Ectodermal cell (in vitro differentiated cells): ENCODE measurements around the gene ATG5.

Source experiments
- H3K27ac ChIP-seq: 2 replicates; pipeline ENCODE4 v1.7.0; 2013; ENCODE audit warnings: mild to moderate bottlenecking, low read depth, low read length; ENCODE audit not compliant: insufficient read depth, poor library complexity, severe bottlenecking
- H3K27me3 ChIP-seq: 2 replicates; pipeline ENCODE4 v1.7.0; 2013; ENCODE audit warnings: mild to moderate bottlenecking, low read length; ENCODE audit not compliant: insufficient read depth, control insufficient read depth, poor library complexity, severe bottlenecking
- H3K36me3 ChIP-seq: one replicate; pipeline ENCODE4 v1.7.0; 2013; ENCODE audit warnings: low read length; ENCODE audit not compliant: control insufficient read depth, insufficient read depth
- H3K4me1 ChIP-seq: one replicate; pipeline ENCODE4 v1.7.0; 2013; ENCODE audit warnings: low read length; ENCODE audit not compliant: control insufficient read depth, insufficient read depth
- H3K4me3 ChIP-seq: 2 replicates; pipeline ENCODE4 v1.7.0; 2013; ENCODE audit warnings: low read depth, low read length, control low read depth; ENCODE audit not compliant: insufficient read depth
- H3K9me3 ChIP-seq: 2 replicates; pipeline ENCODE4 v1.7.0; 2013; ENCODE audit warnings: mild to moderate bottlenecking, low read length, moderate library complexity; ENCODE audit not compliant: control insufficient read depth
- whole genome bisulfite sequencing, 2 experiments: methylation state at CpG; one replicate each; pipeline ENCODE4 v1.1.7; 2013; ENCODE audit warnings: missing lambda C conversion rate in 2 of 2; 5-methylcytosine and 5-hydroxymethylcytosine counted together

The ATG5 gene

DNA sequence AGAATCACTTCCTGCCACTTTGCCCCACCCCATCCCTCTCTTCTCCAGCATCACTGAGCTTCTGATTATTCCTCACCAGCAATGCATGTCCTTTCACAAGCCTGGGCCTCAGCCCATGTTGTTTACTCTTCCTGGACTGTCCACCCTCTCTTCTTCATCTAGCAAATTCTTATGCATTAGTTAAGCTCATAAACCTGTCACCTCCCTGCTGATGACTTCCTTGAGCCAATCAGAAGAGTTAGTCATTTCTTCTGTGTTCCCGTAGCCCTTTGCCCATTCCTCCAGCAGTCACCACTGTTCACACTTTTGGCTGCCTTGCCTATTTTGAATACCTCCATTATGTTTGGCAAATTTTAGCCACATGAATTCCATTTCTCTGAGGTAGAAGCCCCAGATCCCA lies 30.8 kb upstream of the ATG5 start:
- no peaks in the 10 kb centered on the region for H3K9me3 ChIP-seq
- H3K36me3 ChIP-seq = no peaks in the 10 kb centered on the region
- peaks cover 27% of the 10 kb centered on the region for H3K27me3 ChIP-seq
- peaks cover 7% of the 10 kb centered on the region for H3K4me1 ChIP-seq
- H3K27ac ChIP-seq = no peak overlapping the region
- WGBS, 2 experiments = 85 to 88% methylated on average over 1 of the region's 1 CpG
- H3K4me3 ChIP-seq = no peak overlapping the region

- no peaks in the 10 kb centered on the region for H3K27me3 ChIP-seq
- H3K36me3 ChIP-seq = no peaks in the 10 kb centered on the region
- H3K4me3 ChIP-seq = no peak overlapping the region
- H3K4me1 ChIP-seq = no peaks in the 10 kb centered on the region
- 89 to 100% methylated on average over 1 of the region's 1 CpG for WGBS, 2 experiments
- no peak overlapping the region for H3K27ac ChIP-seq
- H3K9me3 ChIP-seq = no peaks in the 10 kb centered on the region
Measured at GRCh38 chr6:106347219-106347618, 21.7 kb upstream of the ATG5 start.

DNA sequence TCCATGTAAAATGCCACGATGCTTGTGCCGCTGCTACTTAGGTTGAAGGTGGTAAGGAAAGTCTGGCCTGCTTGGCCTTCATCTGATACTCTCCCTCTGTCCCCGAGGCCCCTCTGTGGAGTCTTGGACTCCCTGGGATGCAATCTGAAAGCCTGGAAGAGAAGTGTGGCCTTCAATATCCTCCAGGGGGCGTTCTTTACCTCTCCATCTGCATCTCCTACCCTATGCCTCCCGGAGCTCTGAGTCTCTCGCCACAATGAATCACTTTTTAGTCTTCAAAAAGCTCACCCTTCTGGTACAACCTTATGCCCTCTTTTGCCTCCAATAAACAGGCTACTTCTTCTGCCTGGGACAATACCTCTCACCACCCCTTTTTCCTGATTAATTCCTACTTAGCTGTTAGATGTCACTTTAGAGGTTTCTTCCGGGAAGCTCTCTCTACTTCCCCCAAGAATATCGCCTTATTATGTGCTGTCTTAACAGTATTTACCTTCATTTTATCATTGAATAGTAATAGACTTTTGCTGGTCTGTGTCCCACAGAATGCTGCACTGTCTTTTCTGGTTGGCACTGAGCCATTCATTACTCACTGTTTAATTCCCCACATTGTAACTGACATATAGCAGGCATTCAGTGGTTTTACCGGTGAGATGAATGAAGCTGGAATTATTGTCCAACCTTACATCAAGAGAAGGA lies 13.9 kb upstream of the ATG5 start:
- H3K4me1 ChIP-seq = no peaks in the 10 kb centered on the region
- H3K27me3 ChIP-seq = no peaks in the 10 kb centered on the region
- H3K36me3 ChIP-seq = no peaks in the 10 kb centered on the region
- no peaks in the 10 kb centered on the region for H3K9me3 ChIP-seq
- H3K4me3 ChIP-seq = no peak overlapping the region
- H3K27ac ChIP-seq = no peak overlapping the region
- 15 to 38% methylated on average over 6 to 9 of the region's 9 CpGs for WGBS, 2 experiments

DNA sequence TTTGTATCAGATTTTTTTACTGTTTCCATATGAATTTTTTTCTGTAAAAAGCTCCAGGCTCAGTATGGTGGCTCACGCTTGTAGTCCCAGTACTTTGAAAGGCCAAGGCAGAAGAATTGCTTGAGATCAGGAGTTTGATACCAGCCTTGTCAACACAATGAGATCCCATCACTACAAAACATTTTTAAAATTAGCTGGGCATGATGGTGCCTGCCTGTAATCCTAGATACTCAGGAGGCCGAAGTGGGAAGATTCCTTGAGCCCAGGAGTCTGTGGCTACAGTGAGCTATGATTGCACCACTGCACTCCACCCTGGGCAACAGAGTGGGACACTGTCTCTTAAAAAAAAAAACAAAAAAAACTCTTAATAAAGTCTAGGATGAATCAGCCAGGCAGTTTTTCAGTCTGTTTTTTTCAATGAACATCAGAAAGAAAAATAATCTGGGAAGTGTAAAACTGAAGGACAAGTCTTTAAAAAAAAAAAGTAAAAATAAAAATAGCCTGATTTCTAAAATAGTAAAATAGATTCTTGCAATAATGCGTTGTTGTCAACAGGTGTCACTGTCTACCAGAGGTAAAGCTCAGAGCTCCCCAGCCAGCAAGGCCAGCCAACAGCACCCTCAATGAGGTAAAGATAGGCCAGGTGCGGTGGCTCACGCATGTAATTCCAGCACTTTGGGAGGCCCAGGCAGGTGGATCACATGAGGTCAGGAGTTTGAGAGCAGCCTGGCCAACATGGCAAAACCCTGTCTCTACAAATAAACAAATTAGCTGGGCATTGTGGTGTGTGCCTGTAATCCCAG lies 9.3 kb upstream of the ATG5 start:
- H3K9me3 ChIP-seq = no peaks in the 10 kb centered on the region
- 44 to 45% methylated on average over 5 of the region's 5 CpGs for WGBS, 2 experiments
- H3K27me3 ChIP-seq = no peaks in the 10 kb centered on the region
- no peaks in the 10 kb centered on the region for H3K36me3 ChIP-seq
- H3K27ac ChIP-seq = no peak overlapping the region
- H3K4me1 ChIP-seq = no peaks in the 10 kb centered on the region
- H3K4me3 ChIP-seq = no peak overlapping the region

DNA sequence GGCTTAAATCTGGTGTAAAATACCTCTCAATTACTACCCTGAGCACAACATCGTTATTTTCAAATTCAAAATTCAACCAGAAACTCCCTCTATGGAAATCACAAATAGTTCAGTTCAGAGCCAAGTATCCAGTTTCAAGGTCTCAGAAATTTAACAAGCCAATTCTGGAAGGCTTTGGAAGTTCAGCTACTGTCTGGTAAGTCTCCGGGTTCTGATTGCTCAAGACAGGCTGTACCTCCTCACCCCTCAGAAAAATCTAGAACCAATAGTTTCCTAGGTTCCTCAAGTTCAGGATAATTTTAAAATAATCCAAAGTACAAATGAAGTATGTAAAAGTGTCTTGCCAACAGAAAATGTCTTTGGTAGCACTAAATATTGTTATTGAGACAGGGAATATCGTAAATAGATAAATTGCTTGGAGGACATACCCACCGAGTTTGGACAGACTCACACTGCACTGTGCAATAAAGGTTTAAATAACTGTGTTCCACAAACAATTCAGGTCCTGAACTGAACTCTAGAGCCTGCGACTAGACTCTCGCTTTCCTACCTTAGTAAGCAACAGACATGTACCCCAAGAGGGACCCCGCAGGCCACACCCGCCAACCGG lies 729 bp downstream of the ATG5 start:
- Histone ChIP-seq H3K9me3 (no peaks in the 10 kb centered on the region), H3K4me1 (peaks cover 7% of the 10 kb centered on the region), H3K36me3 (no peaks in the 10 kb centered on the region), H3K27me3 (no peaks in the 10 kb centered on the region), H3K4me3 (peak overlapping the region; percentile 98), H3K27ac (peak overlapping the region; percentile 93)
- 6 to 10% methylated on average over 9 of the region's 9 CpGs for WGBS, 2 experiments

DNA sequence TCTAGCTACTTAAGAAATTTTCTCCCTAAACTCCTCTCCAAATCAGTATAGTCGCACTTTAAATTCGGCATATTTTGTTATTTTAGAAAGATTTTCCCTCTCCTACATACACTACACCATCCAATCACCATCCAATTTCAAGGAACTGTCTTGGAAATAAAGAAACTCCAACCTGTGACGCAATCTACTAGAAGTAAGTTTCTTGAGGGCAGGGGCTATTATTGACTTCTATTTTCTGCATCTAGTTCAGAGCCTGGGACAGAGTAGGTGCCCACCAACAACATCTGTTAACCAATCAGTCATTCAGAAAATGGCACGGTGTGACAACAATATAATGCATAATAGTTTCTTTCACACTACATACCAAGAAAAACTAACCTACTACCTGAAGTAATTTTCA lies 3.6 kb downstream of the ATG5 start:
- Histone ChIP-seq H3K4me1 (peaks cover 7% of the 10 kb centered on the region), H3K4me3 (no peak overlapping the region), H3K36me3 (no peaks in the 10 kb centered on the region), H3K27ac (no peak overlapping the region), H3K27me3 (no peaks in the 10 kb centered on the region), H3K9me3 (no peaks in the 10 kb centered on the region)
- WGBS, 2 experiments = 89 to 94% methylated on average over 2 to 4 of the region's 4 CpGs

- Histone ChIP-seq H3K36me3 (peaks cover 6% of the 10 kb centered on the region), H3K4me3 (no peak overlapping the region), H3K4me1 (peaks cover 3% of the 10 kb centered on the region), H3K27me3 (no peaks in the 10 kb centered on the region), H3K27ac (no peak overlapping the region), H3K9me3 (no peaks in the 10 kb centered on the region)
Measured at GRCh38 chr6:106318851-106319250, 6.7 kb downstream of the ATG5 start.

- H3K9me3 ChIP-seq = no peaks in the 10 kb centered on the region
- H3K27ac ChIP-seq = no peak overlapping the region
- H3K4me3 ChIP-seq = no peak overlapping the region
- H3K36me3 ChIP-seq = peaks cover 6% of the 10 kb centered on the region
- WGBS, 2 experiments = 85 to 90% methylated on average over 2 of the region's 2 CpGs
- no peaks in the 10 kb centered on the region for H3K4me1 ChIP-seq
- H3K27me3 ChIP-seq = no peaks in the 10 kb centered on the region
Measured at GRCh38 chr6:106318061-106318460, 7.5 kb downstream of the ATG5 start.

GRCh38 chr6:106316375-106316766 lies 9.2 kb downstream of the ATG5 start:
- WGBS, 2 experiments = 88 to 96% methylated on average over 2 to 3 of the region's 3 CpGs
- no peaks in the 10 kb centered on the region for H3K9me3 ChIP-seq
- H3K4me1 ChIP-seq = no peaks in the 10 kb centered on the region
- H3K36me3 ChIP-seq = peaks cover 6% of the 10 kb centered on the region
- H3K27ac ChIP-seq = no peak overlapping the region
- no peaks in the 10 kb centered on the region for H3K27me3 ChIP-seq
- no peak overlapping the region for H3K4me3 ChIP-seq

DNA sequence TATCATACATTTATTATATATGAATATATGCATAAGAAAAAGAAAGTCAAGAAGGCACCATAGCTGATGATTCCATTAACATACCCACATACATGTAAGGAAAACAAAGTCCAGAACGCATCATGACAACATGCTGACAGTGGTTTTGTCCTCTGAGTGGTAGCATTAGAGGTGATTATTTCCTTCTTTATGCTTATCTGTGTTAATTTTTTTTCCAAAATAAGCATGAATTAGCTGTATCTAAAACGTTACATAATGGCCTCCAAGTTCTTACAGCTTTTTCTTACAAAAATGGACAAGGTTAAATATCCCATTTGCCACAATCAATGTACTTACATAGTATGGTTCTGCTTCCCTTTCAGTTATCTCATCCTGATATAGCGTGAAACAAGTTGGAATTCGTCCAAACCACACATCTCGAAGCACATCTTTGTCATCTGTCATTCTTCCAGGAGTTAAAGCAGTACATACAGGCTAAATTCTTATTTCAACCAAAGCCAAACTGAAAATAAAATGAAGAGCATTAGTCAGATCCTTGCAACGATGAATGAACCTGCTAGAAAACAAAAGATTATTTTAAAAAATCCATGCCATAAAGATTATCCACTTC lies 9.7 kb downstream of the ATG5 start:
- Histone ChIP-seq H3K36me3 (peaks cover 6% of the 10 kb centered on the region), H3K4me3 (no peak overlapping the region), H3K27ac (no peak overlapping the region), H3K27me3 (no peaks in the 10 kb centered on the region), H3K4me1 (no peaks in the 10 kb centered on the region), H3K9me3 (no peaks in the 10 kb centered on the region)
- 94 to 96% methylated on average over 6 of the region's 6 CpGs for WGBS, 2 experiments
